Left lung (tissue), 10 donors: ENCODE results near the gene NT5C1A. TPM values are rescaled to one million over a fixed set of nuclear protein-coding genes. Genes with fewer than 3 reads are reported as not detected.

ENCODE experiments used
- ATAC-seq: fragments of 200-7000 bp; cut with Tn5 transposase; one replicate; pipeline ENCODE4 v1.9.1; 2020; ENCODE audit warnings: moderate library complexity
- DNase-seq, 4 donors: peaks; one replicate each; pipeline ENCODE4 v3.0.0-alpha.2; 2013 to 2020
- H3K27ac ChIP-seq, 2 donors: fragments of 200-600 bp; sonication (generic) in 1 of 2; one replicate each; pipeline versions ENCODE4 v1.5.0 to v1.8.0; 2020 to 2021
- H3K27me3 ChIP-seq, 2 donors: fragments of 200-600 bp; sonication (generic) in 1 of 2; one replicate each; pipeline versions ENCODE4 v1.5.0 to v1.8.0; 2020 to 2021
- H3K36me3 ChIP-seq, 2 donors: fragments of 200-600 bp; sonication (generic) in 1 of 2; one replicate each; pipeline versions ENCODE4 v1.5.0 to v1.8.0; 2020 to 2021
- H3K4me1 ChIP-seq, 2 donors: fragments of 200-600 bp; one replicate each; pipeline ENCODE4 v1.8.0; 2021
- H3K4me3 ChIP-seq, 2 donors: fragments of 200-600 bp; sonication (generic) in 1 of 2; one replicate each; pipeline versions ENCODE4 v1.5.0 to v1.8.0; 2020 to 2021; ENCODE audit warnings: mild to moderate bottlenecking in 1 of 2
- H3K9me3 ChIP-seq, 2 donors: fragments of 200-600 bp; sonication (generic) in 1 of 2; one replicate each; pipeline versions ENCODE4 v1.5.0 to v1.8.0; 2020 to 2021
- intact Hi-C, 2 donors: fragments of 100-400 bp; cut with DNase I; formaldehyde crosslinking; loops; one replicate each; pipeline versions ENCODE4 v1.11.2 to v1.14.2; 2022
- polyA plus RNA-seq, 6 donors: library from polyadenylated mRNA; unstranded; fragments of 120-200 nt; gene quantifications; one replicate each; pipeline ENCODE4 v1.2.1, GENCODE V29; 2013; ENCODE audit not compliant: insufficient read length in 6 of 6
- total RNA-seq, 2 donors: library from RNA; stranded (reverse); fragmentation: NEBNext Ultra II Directional; extraction: Animal tissue kit (Norgen Biotek cat#: 25700); gene quantifications; one replicate each; pipeline ENCODE4 v1.2.1, GENCODE V29; 2021
- TF ChIP-seq, protein P1 (sequence below), 2 donors: fragments of 200-600 bp; sonication (generic) in 1 of 2; IDR thresholded peaks; one replicate each; pipeline versions ENCODE4 v1.5.0 to v1.8.0; 2021; ENCODE audit warnings: antibody characterized with exemption in 2 of 2
- donor health status: DM: no; HTN: yes; CAD: no.
- donor health status: DM: no; HTN: no; CAD: no.

NT5C1A gene
- total and polyA plus RNA-seq, 8 donors: 0.21 to 8.9 (median 0.24) TPM; not detected in 3

DNA sequence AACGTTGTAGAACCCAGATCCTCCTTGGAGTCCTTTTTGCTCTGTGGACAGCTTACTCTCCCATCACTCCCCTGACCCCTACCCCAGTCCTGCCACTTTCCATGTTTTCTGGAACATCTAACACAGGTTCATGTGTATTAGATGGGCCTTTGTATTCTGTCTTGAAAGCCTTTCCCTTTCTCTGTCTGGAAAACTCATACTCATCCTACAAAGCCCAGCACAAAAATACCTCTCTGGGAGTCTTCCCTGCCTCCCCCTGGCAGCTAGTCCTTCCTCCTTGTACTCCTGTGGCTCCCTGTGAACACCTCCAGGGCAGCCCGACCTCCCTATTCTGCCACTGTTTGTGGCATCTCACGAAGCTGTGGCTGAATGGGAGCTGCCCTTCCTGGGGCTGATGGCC is 24.7 kb downstream of the NT5C1A start:
- ATAC-seq: no peak
- TF ChIP-seq, protein P1, sequence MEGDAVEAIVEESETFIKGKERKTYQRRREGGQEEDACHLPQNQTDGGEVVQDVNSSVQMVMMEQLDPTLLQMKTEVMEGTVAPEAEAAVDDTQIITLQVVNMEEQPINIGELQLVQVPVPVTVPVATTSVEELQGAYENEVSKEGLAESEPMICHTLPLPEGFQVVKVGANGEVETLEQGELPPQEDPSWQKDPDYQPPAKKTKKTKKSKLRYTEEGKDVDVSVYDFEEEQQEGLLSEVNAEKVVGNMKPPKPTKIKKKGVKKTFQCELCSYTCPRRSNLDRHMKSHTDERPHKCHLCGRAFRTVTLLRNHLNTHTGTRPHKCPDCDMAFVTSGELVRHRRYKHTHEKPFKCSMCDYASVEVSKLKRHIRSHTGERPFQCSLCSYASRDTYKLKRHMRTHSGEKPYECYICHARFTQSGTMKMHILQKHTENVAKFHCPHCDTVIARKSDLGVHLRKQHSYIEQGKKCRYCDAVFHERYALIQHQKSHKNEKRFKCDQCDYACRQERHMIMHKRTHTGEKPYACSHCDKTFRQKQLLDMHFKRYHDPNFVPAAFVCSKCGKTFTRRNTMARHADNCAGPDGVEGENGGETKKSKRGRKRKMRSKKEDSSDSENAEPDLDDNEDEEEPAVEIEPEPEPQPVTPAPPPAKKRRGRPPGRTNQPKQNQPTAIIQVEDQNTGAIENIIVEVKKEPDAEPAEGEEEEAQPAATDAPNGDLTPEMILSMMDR (IDR thresholded peaks at IDR 0.05): no peak

DNA sequence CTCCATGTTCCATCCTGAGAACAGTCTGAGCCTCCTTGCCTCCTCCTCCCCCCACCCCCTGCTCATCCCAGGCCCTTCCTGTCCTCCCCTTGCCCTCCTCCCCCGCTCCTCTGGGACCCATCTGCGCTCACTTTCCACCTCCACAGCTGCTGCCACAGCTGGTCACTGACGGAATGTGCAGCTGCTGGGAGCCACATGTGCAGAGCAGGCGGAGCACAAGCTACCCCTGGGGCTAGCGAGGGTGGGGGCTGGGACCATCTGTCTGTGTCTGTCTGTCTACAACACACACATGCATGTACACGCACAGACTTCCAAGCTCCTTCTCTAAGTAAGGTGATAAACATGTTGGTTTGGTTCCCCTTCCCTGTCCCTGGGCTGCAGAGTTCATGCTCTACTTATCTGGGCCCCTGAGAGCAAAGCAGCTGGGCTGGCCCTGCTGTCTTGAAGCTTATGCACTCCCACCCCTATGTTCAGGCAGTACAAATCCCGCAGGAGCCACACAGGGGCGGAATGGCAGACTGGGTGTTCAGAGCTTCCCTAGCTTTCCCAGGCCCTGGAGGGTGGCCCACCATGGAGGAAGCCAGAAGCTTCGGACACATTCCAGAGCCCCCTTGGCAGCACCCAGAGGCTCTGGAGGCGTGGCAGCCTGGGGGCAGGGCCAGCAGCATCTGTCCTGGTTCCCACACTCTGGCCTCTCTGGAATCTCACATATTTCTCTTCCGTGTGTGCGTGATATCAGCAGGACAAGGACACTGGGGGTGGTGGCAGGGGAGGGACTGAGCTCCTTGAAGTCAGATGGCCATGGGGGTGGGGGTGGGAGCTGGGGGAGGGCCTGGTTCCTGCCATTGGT is 25.4 kb downstream of the NT5C1A start:
- Histone ChIP-seq H3K4me3 (no peak overlapping the region), H3K9me3 (no peaks in the 10 kb centered on the region), H3K4me1 (peaks cover 0 to 3% of the 10 kb centered on the region in 2 donors), H3K27ac (no peak overlapping the region), H3K36me3 (no peaks in the 10 kb centered on the region), H3K27me3 (no peaks in the 10 kb centered on the region)
- DNase-seq: peak in 2 of 4 donors; percentile 53 to 73
- TF ChIP-seq, protein P1 (IDR thresholded peaks at IDR 0.05): no peak
- intact Hi-C loops: no loop called here
- peak; percentile 52 for ATAC-seq

More for the DNA sequence above, 24.7 kb downstream of the NT5C1A start:
- peaks cover 0 to 3% of the 10 kb centered on the region in 2 donors for H3K4me1 ChIP-seq
- no peaks in the 10 kb centered on the region for H3K36me3 ChIP-seq
- H3K9me3 ChIP-seq: no peaks in the 10 kb centered on the region
- H3K4me3 ChIP-seq: no peak overlapping the region
- DNase-seq: no peak
- H3K27ac ChIP-seq: no peak overlapping the region
- no peaks in the 10 kb centered on the region for H3K27me3 ChIP-seq
- intact Hi-C loops: no loop called here

DNA sequence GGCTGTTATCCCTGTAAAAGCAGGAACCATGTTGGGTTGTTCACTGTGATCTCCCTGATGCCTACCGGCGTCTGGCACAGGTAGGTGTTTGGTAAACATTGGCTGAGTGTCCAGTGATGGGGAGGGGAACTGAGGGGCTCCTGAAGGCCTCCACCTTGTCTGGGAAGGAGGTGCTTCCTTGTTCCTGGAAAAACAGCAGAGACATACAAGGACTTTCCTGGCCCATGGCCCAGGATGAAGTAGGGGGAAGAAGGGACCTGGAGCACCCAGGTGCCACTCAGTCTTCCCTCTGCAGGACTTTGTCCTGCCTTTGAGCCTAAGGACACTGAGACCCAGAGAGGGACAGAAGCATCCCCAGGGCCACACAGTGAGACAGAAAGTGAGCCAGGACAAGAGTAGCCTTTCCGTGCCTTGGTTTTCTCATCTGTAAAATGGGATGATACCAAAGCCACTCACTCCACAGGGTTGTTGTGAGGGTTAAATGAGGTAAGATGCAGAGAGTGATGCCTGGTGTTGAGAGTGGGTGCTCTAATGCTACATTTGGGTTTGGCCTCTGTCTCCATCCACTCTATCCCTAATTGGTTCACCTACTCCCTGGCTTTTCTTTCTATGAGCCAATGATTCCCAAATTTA is 26.4 kb downstream of the NT5C1A start:
- ATAC-seq (peak; percentile 49), DNase-seq (no peak)
- Histone ChIP-seq H3K9me3 (no peaks in the 10 kb centered on the region), H3K27ac (no peak overlapping the region), H3K4me3 (no peak overlapping the region), H3K27me3 (no peaks in the 10 kb centered on the region), H3K4me1 (peaks cover 0 to 3% of the 10 kb centered on the region in 2 donors), H3K36me3 (no peaks in the 10 kb centered on the region)
- intact Hi-C loops: no loop called here
- TF ChIP-seq, protein P1 (IDR thresholded peaks at IDR 0.05): no peak

DNA sequence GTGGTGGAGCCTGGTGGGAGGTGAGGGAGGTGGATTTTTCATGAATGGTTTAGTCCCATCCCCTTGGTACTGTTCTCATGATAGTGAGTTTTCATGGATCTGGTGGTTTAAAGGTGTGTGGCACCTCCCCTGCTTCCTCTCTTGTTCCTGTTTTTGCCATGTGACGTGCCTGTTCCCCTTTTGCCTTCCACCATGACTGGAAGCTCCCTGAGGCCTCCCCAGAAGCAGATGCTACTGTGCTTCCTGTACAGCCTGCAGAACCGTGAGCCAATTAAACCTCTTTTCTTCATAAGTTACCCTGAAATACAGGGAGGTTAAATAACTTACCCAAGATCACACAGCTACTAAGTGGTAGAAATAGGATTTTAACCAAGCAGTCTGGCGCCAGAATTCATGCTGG is 28.2 kb downstream of the NT5C1A start:
- ATAC-seq: no peak
- no peak overlapping the region for H3K4me3 ChIP-seq
- intact Hi-C loops: no loop called here
- no peak for DNase-seq
- no peaks in the 10 kb centered on the region for H3K36me3 ChIP-seq
- H3K9me3 ChIP-seq: no peaks in the 10 kb centered on the region
- TF ChIP-seq, protein P1 (IDR thresholded peaks at IDR 0.05): no peak
- no peak overlapping the region for H3K27ac ChIP-seq
- peaks cover 3 to 10% of the 10 kb centered on the region in 2 donors for H3K4me1 ChIP-seq
- peaks cover 0 to 14% of the 10 kb centered on the region in 2 donors for H3K27me3 ChIP-seq

DNA sequence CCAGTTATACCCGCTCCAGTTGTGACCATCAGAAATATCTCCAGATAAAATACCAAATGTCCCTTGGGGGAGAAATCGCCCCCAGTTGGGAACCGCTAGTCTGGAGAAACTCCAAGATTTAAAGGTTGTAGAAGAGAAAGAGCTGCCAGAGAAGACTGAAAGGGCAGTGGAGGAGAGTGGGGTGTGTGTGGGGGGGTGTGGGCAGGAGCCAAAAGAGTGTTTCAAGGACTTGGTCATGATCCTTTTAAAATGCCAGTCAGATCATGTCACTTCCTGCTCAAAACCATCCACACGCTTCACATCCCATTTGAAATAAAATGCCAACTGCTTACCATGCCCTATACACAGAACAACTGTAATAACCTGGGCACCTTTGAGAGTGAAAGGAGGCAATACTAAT is 29.1 kb downstream of the NT5C1A start:
- TF ChIP-seq, protein P1 (IDR thresholded peaks at IDR 0.05): no peak
- H3K36me3 ChIP-seq: no peaks in the 10 kb centered on the region
- ATAC-seq (no peak), DNase-seq (no peak)
- H3K27ac ChIP-seq: no peak overlapping the region
- no peak overlapping the region for H3K4me3 ChIP-seq
- H3K4me1 ChIP-seq: peaks cover 3 to 10% of the 10 kb centered on the region in 2 donors
- no peaks in the 10 kb centered on the region for H3K9me3 ChIP-seq
- intact Hi-C loops: no loop called here
- H3K27me3 ChIP-seq: peaks cover 0 to 19% of the 10 kb centered on the region in 2 donors
